WTC11 (cell line): ENCODE data around the gene KATNBL1. TPM values are rescaled to one million over a fixed set of nuclear protein-coding genes. Genes with fewer than 3 reads are reported as not detected.

Experiments
- ATAC-seq: fragments of 200-7000 bp; cut with Tn5 transposase; 2 replicates; pipeline ENCODE4 v1.10.0; 2021; ENCODE audit warnings: mild to moderate bottlenecking, moderate library complexity
- CTCF ChIA-PET: fragments of 300-600 bp; sonication (Branson Sonifier 250); formaldehyde crosslinking; loops from one replicate; lab custom pipeline; 2021; ENCODE audit warnings: antibody characterized with exemption; lab: Charles Lee
- POLR2A ChIA-PET: fragments of 350-600 bp; sonication (Branson Sonifier 250); formaldehyde crosslinking; loops from one replicate; lab custom pipeline; 2021; ENCODE audit warnings: antibody characterized with exemption; lab: Charles Lee
- DNase-seq: peaks from one replicate; pipeline ENCODE4 v3.0.0; 2021; ENCODE audit warnings: low spot score
- H3K27ac Mint-ChIP-seq: 2 replicates; pipeline ENCODE4 v1.8.0; 2021; ENCODE audit warnings: mixed read lengths
- H3K27me3 Mint-ChIP-seq: 2 replicates; pipeline ENCODE4 v1.8.0; 2021; ENCODE audit warnings: low read depth, mild to moderate bottlenecking, moderate library complexity, mixed read lengths
- H3K36me3 Mint-ChIP-seq: 2 replicates; pipeline ENCODE4 v1.8.0; 2021; ENCODE audit warnings: mixed read lengths
- H3K4me1 Mint-ChIP-seq: 2 replicates; pipeline ENCODE4 v1.8.0; 2022; ENCODE audit warnings: mixed read lengths
- H3K4me3 Mint-ChIP-seq: 2 replicates; pipeline ENCODE4 v1.8.0; 2021; ENCODE audit warnings: mild to moderate bottlenecking, moderate library complexity, mixed read lengths
- H3K9me3 Mint-ChIP-seq: 2 replicates; pipeline ENCODE4 v1.8.0; 2021; ENCODE audit warnings: mixed read lengths
- ELF4 ChIP-seq: sonication (generic); formaldehyde crosslinking; IDR thresholded peaks from 2 replicates; pipeline ENCODE4 v1.8.1; 2022; ENCODE audit warnings: low read depth, mild to moderate bottlenecking, moderate library complexity, missing genetic modification reagents
- GABPB1 ChIP-seq: sonication (generic); formaldehyde crosslinking; IDR thresholded peaks from 2 replicates; pipeline ENCODE4 v1.8.1; 2023; ENCODE audit warnings: mild to moderate bottlenecking, missing genetic modification reagents
- KAT7 ChIP-seq: sonication (generic); formaldehyde crosslinking; IDR thresholded peaks from 2 replicates; pipeline ENCODE4 v1.8.1; 2023; ENCODE audit warnings: missing genetic modification reagents, mild to moderate bottlenecking, borderline replicate concordance
- TEAD1 ChIP-seq: sonication (generic); formaldehyde crosslinking; IDR thresholded peaks from 2 replicates; pipeline ENCODE4 v1.8.0; 2022; ENCODE audit warnings: mild to moderate bottlenecking, missing genetic modification reagents
- total RNA-seq: library from RNA; stranded (reverse); gene quantifications from 3 replicates; pipeline ENCODE4 v1.2.3, GENCODE V29; 2021
- TF ChIP-seq, protein P1 (sequence below): sonication (generic); formaldehyde crosslinking; IDR thresholded peaks from 2 replicates; pipeline ENCODE4 v1.8.1; 2023; ENCODE audit warnings: mild to moderate bottlenecking, missing genetic modification reagents, moderate library complexity
- TF ChIP-seq, protein P2 (sequence below): sonication (generic); formaldehyde crosslinking; IDR thresholded peaks from 2 replicates; pipeline ENCODE4 v1.8.1; 2022; ENCODE audit warnings: low read depth, mild to moderate bottlenecking, moderate library complexity, missing genetic modification reagents, borderline replicate concordance
- TF ChIP-seq, protein P3 (sequence below): sonication (generic); formaldehyde crosslinking; IDR thresholded peaks from 2 replicates; pipeline ENCODE4 v1.8.0; 2022; ENCODE audit warnings: mild to moderate bottlenecking, missing genetic modification reagents
- TF ChIP-seq, protein P4 (sequence below): sonication (generic); formaldehyde crosslinking; IDR thresholded peaks from 2 replicates; pipeline ENCODE4 v1.8.1; 2023; ENCODE audit warnings: mild to moderate bottlenecking, moderate library complexity, missing genetic modification reagents
- TF ChIP-seq, protein P5 (sequence below): sonication (generic); formaldehyde crosslinking; IDR thresholded peaks from 2 replicates; pipeline ENCODE4 v1.8.0; 2022; ENCODE audit warnings: mild to moderate bottlenecking, missing genetic modification reagents
- TF ChIP-seq, protein P6 (sequence below): sonication (generic); formaldehyde crosslinking; IDR thresholded peaks from 2 replicates; pipeline ENCODE4 v1.8.0; 2023; ENCODE audit warnings: missing genetic modification reagents
- TF ChIP-seq, protein P7 (sequence below): sonication (generic); formaldehyde crosslinking; IDR thresholded peaks from 2 replicates; pipeline ENCODE4 v1.8.0; 2023; ENCODE audit warnings: mild to moderate bottlenecking, missing genetic modification reagents
- TF ChIP-seq, protein P8 (sequence below): fragments of 250-450 bp; sonication (Bioruptor Pico); IDR thresholded peaks from 2 replicates; pipeline ENCODE4 v1.9.0; 2021; ENCODE audit warnings: mild to moderate bottlenecking, borderline replicate concordance
- TF ChIP-seq, protein P9 (sequence below): fragments of 250-450 bp; sonication (Bioruptor Pico); IDR thresholded peaks from 2 replicates; pipeline ENCODE4 v1.8.0; 2021; ENCODE audit warnings: mild to moderate bottlenecking

The KATNBL1 gene
- total RNA-seq, 1 experiment from 2014 or later, result 45.8 TPM

DNA sequence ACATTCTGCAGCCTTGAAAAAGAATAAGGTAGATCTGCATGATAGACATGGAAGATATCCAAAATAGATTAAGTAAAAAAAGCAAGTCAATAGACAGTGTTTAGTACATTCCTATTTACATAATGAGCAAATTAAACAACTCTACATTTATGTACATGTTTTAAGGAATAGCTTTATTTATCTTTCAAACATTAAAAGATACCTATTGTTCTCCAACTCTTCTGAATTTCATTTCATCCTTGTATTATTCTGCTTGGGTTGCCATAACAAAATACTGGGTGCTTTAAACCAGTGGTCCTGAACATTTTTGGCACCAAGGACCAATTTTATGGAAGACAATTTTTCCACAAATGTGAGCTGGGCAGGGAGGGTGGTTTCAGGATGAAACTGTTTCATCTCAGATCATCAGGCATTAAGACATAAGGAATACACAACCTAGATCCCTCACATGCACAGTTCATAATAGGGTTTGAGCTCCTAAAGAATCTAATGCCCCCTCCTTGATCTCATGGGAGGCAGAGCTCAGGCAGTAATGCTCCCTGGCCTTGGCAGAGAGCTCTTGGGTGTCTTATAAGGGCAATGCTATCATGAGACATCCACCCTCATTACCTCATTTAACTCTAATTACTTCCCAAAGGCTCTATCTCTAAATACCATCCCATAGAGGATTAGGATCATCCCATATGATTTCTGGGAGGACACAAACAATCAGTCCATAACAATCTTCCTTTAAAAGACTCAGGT, 6.8 kb upstream of the KATNBL1 start (continued):
- TF ChIP-seq ELF4 (CRISPR knock-in tag) (no peak), TEAD1 (no peak), GABPB1 (no peak)
- TF ChIP-seq, protein P1, sequence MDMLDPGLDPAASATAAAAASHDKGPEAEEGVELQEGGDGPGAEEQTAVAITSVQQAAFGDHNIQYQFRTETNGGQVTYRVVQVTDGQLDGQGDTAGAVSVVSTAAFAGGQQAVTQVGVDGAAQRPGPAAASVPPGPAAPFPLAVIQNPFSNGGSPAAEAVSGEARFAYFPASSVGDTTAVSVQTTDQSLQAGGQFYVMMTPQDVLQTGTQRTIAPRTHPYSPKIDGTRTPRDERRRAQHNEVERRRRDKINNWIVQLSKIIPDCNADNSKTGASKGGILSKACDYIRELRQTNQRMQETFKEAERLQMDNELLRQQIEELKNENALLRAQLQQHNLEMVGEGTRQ, result no peak
- TF ChIP-seq, protein P2, sequence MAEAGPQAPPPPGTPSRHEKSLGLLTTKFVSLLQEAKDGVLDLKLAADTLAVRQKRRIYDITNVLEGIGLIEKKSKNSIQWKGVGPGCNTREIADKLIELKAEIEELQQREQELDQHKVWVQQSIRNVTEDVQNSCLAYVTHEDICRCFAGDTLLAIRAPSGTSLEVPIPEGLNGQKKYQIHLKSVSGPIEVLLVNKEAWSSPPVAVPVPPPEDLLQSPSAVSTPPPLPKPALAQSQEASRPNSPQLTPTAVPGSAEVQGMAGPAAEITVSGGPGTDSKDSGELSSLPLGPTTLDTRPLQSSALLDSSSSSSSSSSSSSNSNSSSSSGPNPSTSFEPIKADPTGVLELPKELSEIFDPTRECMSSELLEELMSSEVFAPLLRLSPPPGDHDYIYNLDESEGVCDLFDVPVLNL (CRISPR knock-in tag), result no peak
- TF ChIP-seq, protein P3, sequence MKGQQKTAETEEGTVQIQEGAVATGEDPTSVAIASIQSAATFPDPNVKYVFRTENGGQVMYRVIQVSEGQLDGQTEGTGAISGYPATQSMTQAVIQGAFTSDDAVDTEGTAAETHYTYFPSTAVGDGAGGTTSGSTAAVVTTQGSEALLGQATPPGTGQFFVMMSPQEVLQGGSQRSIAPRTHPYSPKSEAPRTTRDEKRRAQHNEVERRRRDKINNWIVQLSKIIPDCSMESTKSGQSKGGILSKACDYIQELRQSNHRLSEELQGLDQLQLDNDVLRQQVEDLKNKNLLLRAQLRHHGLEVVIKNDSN, result no peak
- TF ChIP-seq, protein P4, sequence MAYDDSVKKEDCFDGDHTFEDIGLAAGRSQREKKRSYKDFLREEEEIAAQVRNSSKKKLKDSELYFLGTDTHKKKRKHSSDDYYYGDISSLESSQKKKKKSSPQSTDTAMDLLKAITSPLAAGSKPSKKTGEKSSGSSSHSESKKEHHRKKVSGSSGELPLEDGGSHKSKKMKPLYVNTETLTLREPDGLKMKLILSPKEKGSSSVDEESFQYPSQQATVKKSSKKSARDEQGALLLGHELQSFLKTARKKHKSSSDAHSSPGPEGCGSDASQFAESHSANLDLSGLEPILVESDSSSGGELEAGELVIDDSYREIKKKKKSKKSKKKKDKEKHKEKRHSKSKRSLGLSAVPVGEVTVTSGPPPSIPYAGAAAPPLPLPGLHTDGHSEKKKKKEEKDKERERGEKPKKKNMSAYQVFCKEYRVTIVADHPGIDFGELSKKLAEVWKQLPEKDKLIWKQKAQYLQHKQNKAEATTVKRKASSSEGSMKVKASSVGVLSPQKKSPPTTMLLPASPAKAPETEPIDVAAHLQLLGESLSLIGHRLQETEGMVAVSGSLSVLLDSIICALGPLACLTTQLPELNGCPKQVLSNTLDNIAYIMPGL (CRISPR knock-in tag), result no peak
- TF ChIP-seq, protein P5, sequence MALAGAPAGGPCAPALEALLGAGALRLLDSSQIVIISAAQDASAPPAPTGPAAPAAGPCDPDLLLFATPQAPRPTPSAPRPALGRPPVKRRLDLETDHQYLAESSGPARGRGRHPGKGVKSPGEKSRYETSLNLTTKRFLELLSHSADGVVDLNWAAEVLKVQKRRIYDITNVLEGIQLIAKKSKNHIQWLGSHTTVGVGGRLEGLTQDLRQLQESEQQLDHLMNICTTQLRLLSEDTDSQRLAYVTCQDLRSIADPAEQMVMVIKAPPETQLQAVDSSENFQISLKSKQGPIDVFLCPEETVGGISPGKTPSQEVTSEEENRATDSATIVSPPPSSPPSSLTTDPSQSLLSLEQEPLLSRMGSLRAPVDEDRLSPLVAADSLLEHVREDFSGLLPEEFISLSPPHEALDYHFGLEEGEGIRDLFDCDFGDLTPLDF (CRISPR knock-in tag), result no peak
- TF ChIP-seq, all 79 proteins: peak for 0

DNA sequence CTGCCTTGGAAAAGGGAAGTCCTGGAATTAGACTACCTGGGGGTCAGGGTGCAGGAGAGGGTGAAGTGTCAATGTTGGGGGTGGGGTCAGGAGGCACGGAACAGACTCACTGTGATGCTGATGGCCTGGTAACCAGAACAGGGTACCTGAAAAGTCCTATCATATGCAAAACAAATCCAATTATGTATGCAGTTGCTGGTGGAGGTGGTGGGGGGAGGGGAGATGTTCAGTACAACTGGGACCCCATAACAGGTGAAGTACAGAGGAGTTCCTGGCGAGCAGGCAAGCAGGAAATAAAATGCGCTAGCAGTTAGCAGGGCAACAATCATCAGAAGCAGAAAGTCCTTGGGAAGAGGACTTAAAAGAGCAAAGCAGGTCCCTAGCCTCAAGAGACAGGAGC, 4.2 kb upstream of the KATNBL1 start:
- ATAC-seq (peak; percentile 55), DNase-seq (peak; percentile 50)
- Mint-ChIP-seq H3K27ac (peak overlapping the region; percentile 98), H3K27me3 (no peaks in the 10 kb centered on the region), H3K36me3 (no peaks in the 10 kb centered on the region), H3K4me3 (peak overlapping the region; percentile 50), H3K9me3 (peaks cover 3% of the 10 kb centered on the region; the same call in 1 of the 2 replicates), H3K4me1 (peaks cover 41% of the 10 kb centered on the region)
- ChIA-PET POLR2A (no interaction called here), CTCF (interaction anchor here (1.0 to 1.3 kb wide), 3 partner anchors 52 to 106 kb away, joined by 3 to 7 read pairs (median 4); no protein-coding TSS in a partner anchor)
- TF ChIP-seq, protein P6, sequence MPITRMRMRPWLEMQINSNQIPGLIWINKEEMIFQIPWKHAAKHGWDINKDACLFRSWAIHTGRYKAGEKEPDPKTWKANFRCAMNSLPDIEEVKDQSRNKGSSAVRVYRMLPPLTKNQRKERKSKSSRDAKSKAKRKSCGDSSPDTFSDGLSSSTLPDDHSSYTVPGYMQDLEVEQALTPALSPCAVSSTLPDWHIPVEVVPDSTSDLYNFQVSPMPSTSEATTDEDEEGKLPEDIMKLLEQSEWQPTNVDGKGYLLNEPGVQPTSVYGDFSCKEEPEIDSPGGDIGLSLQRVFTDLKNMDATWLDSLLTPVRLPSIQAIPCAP, result no peak
- TF ChIP-seq, protein P7, sequence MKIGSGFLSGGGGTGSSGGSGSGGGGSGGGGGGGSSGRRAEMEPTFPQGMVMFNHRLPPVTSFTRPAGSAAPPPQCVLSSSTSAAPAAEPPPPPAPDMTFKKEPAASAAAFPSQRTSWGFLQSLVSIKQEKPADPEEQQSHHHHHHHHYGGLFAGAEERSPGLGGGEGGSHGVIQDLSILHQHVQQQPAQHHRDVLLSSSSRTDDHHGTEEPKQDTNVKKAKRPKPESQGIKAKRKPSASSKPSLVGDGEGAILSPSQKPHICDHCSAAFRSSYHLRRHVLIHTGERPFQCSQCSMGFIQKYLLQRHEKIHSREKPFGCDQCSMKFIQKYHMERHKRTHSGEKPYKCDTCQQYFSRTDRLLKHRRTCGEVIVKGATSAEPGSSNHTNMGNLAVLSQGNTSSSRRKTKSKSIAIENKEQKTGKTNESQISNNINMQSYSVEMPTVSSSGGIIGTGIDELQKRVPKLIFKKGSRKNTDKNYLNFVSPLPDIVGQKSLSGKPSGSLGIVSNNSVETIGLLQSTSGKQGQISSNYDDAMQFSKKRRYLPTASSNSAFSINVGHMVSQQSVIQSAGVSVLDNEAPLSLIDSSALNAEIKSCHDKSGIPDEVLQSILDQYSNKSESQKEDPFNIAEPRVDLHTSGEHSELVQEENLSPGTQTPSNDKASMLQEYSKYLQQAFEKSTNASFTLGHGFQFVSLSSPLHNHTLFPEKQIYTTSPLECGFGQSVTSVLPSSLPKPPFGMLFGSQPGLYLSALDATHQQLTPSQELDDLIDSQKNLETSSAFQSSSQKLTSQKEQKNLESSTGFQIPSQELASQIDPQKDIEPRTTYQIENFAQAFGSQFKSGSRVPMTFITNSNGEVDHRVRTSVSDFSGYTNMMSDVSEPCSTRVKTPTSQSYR, result peak; percentile 92
- TF ChIP-seq, protein P8, sequence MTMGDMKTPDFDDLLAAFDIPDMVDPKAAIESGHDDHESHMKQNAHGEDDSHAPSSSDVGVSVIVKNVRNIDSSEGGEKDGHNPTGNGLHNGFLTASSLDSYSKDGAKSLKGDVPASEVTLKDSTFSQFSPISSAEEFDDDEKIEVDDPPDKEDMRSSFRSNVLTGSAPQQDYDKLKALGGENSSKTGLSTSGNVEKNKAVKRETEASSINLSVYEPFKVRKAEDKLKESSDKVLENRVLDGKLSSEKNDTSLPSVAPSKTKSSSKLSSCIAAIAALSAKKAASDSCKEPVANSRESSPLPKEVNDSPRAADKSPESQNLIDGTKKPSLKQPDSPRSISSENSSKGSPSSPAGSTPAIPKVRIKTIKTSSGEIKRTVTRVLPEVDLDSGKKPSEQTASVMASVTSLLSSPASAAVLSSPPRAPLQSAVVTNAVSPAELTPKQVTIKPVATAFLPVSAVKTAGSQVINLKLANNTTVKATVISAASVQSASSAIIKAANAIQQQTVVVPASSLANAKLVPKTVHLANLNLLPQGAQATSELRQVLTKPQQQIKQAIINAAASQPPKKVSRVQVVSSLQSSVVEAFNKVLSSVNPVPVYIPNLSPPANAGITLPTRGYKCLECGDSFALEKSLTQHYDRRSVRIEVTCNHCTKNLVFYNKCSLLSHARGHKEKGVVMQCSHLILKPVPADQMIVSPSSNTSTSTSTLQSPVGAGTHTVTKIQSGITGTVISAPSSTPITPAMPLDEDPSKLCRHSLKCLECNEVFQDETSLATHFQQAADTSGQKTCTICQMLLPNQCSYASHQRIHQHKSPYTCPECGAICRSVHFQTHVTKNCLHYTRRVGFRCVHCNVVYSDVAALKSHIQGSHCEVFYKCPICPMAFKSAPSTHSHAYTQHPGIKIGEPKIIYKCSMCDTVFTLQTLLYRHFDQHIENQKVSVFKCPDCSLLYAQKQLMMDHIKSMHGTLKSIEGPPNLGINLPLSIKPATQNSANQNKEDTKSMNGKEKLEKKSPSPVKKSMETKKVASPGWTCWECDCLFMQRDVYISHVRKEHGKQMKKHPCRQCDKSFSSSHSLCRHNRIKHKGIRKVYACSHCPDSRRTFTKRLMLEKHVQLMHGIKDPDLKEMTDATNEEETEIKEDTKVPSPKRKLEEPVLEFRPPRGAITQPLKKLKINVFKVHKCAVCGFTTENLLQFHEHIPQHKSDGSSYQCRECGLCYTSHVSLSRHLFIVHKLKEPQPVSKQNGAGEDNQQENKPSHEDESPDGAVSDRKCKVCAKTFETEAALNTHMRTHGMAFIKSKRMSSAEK (CRISPR knock-in tag), result no peak
- no peak for TF ChIP-seq KAT7 (CRISPR knock-in tag)
- TF ChIP-seq, protein P9, sequence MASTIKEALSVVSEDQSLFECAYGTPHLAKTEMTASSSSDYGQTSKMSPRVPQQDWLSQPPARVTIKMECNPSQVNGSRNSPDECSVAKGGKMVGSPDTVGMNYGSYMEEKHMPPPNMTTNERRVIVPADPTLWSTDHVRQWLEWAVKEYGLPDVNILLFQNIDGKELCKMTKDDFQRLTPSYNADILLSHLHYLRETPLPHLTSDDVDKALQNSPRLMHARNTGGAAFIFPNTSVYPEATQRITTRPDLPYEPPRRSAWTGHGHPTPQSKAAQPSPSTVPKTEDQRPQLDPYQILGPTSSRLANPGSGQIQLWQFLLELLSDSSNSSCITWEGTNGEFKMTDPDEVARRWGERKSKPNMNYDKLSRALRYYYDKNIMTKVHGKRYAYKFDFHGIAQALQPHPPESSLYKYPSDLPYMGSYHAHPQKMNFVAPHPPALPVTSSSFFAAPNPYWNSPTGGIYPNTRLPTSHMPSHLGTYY (CRISPR knock-in tag), result no peak
